Calu3 (cell line): Measurements from ENCODE around the gene APOO. TPM values are rescaled to one million over a fixed set of nuclear protein-coding genes. Genes with fewer than 3 reads are reported as not detected.

Experiments
- BruUV-seq: library from RNA; stranded (reverse); fragments of 400-500 nt; replicated peaks from 2 replicates; lab custom pipeline; 2021; lab: Mats Ljungman, UMichigan
- CTCF ChIA-PET: fragments of 300-600 bp; sonication (Branson Sonifier 250); formaldehyde crosslinking; loops from one replicate; lab custom pipeline; 2022; ENCODE audit warnings: antibody characterized with exemption; lab: Charles Lee
- DNase-seq: peaks from one replicate; pipeline ENCODE4 v3.0.0; 2022
- H3K27ac Mint-ChIP-seq: one replicate; pipeline ENCODE4 v1.8.0; 2022; ENCODE audit warnings: mixed read lengths; ENCODE audit not compliant: unreplicated experiment
- H3K27me3 Mint-ChIP-seq: one replicate; pipeline ENCODE4 v1.8.0; 2022; ENCODE audit warnings: mixed read lengths; ENCODE audit not compliant: unreplicated experiment
- H3K36me3 Mint-ChIP-seq: one replicate; pipeline ENCODE4 v1.8.0; 2022; ENCODE audit warnings: mild to moderate bottlenecking, moderate library complexity, mixed read lengths; ENCODE audit not compliant: insufficient read depth, unreplicated experiment
- H3K4me1 Mint-ChIP-seq: one replicate; pipeline ENCODE4 v1.8.0; 2022; ENCODE audit warnings: mild to moderate bottlenecking, low read depth, mixed read lengths; ENCODE audit not compliant: unreplicated experiment
- H3K4me3 Mint-ChIP-seq: one replicate; pipeline ENCODE4 v1.8.0; 2022; ENCODE audit warnings: mild to moderate bottlenecking, low read depth, moderate library complexity, mixed read lengths; ENCODE audit not compliant: unreplicated experiment
- H3K9me3 Mint-ChIP-seq: one replicate; pipeline ENCODE4 v1.8.0; 2022; ENCODE audit warnings: low read depth, mixed read lengths; ENCODE audit not compliant: unreplicated experiment
- intact Hi-C: fragments of 100-400 bp; cut with micrococcal nuclease; formaldehyde crosslinking; loops from one replicate; pipeline ENCODE4 v1.10.0; 2022; ENCODE audit not compliant: unreplicated experiment
- total RNA-seq: library from RNA; stranded (reverse); gene quantifications from 2 replicates; pipeline ENCODE4 v1.2.3, GENCODE V29; 2022
- TF ChIP-seq, protein P1 (sequence below): fragments of 200-600 bp; IDR thresholded peaks from one replicate; pipeline ENCODE4 v1.8.0; 2022; ENCODE audit warnings: antibody characterized with exemption; ENCODE audit not compliant: unreplicated experiment

APOO gene
- total RNA-seq, 1 experiment from 2014 or later: 46.8 TPM

GRCh38 chrX:23938690-23939089, 31.0 kb upstream of the APOO start:
- Mint-ChIP-seq H3K9me3 (no peaks in the 10 kb centered on the region), H3K4me3 (no peak overlapping the region), H3K27ac (no peak overlapping the region), H3K27me3 (peaks cover 7% of the 10 kb centered on the region), H3K4me1 (no peaks in the 10 kb centered on the region), H3K36me3 (no peaks in the 10 kb centered on the region)
- BruUV-seq: no TSS peak
- TF ChIP-seq, protein P1, sequence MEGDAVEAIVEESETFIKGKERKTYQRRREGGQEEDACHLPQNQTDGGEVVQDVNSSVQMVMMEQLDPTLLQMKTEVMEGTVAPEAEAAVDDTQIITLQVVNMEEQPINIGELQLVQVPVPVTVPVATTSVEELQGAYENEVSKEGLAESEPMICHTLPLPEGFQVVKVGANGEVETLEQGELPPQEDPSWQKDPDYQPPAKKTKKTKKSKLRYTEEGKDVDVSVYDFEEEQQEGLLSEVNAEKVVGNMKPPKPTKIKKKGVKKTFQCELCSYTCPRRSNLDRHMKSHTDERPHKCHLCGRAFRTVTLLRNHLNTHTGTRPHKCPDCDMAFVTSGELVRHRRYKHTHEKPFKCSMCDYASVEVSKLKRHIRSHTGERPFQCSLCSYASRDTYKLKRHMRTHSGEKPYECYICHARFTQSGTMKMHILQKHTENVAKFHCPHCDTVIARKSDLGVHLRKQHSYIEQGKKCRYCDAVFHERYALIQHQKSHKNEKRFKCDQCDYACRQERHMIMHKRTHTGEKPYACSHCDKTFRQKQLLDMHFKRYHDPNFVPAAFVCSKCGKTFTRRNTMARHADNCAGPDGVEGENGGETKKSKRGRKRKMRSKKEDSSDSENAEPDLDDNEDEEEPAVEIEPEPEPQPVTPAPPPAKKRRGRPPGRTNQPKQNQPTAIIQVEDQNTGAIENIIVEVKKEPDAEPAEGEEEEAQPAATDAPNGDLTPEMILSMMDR: no peak
- intact Hi-C loops: no loop called here
- CTCF ChIA-PET: no interaction called here
- no peak for DNase-seq

- DNase-seq: no peak
- H3K9me3 Mint-ChIP-seq: no peaks in the 10 kb centered on the region
- H3K4me1 Mint-ChIP-seq: no peaks in the 10 kb centered on the region
- H3K36me3 Mint-ChIP-seq: no peaks in the 10 kb centered on the region
- no TSS peak for BruUV-seq
- H3K27ac Mint-ChIP-seq: no peak overlapping the region
- TF ChIP-seq, protein P1: no peak
- H3K4me3 Mint-ChIP-seq: no peak overlapping the region
- CTCF ChIA-PET: interaction anchor here (0.6 kb wide), 1 partner anchor 64 kb away, joined by 4 read pairs; no protein-coding TSS in a partner anchor
- no peaks in the 10 kb centered on the region for H3K27me3 Mint-ChIP-seq
- intact Hi-C loops: no loop called here
These were observed 29.4 kb upstream of the APOO start for GRCh38 chrX:23937100-23937499.

- intact Hi-C loops: no loop called here
- no peaks in the 10 kb centered on the region for H3K27me3 Mint-ChIP-seq
- CTCF ChIA-PET: no interaction called here
These were observed 28.4 kb upstream of the APOO start for GRCh38 chrX:23936180-23936579.

GRCh38 chrX:23935106-23935505, 27.4 kb upstream of the APOO start:
- no peaks in the 10 kb centered on the region for H3K4me1 Mint-ChIP-seq
- DNase-seq: no peak
- no peaks in the 10 kb centered on the region for H3K36me3 Mint-ChIP-seq
- CTCF ChIA-PET: no interaction called here
- H3K9me3 Mint-ChIP-seq: no peaks in the 10 kb centered on the region
- TF ChIP-seq, protein P1: no peak
- intact Hi-C loops: no loop called here
- no peak overlapping the region for H3K4me3 Mint-ChIP-seq
- BruUV-seq: no TSS peak
- H3K27ac Mint-ChIP-seq: no peak overlapping the region
- no peaks in the 10 kb centered on the region for H3K27me3 Mint-ChIP-seq

More at GRCh38 chrX:23936180-23936579, 28.4 kb upstream of the APOO start:
- TF ChIP-seq, protein P1: no peak
- Mint-ChIP-seq H3K27ac (no peak overlapping the region), H3K4me1 (no peaks in the 10 kb centered on the region), H3K4me3 (no peak overlapping the region), H3K9me3 (no peaks in the 10 kb centered on the region), H3K36me3 (no peaks in the 10 kb centered on the region)
- DNase-seq: no peak
- BruUV-seq: no TSS peak
